Chondrocyte (in vitro differentiated cells): ENCODE data around the gene PAX6. TPM values are rescaled to one million over a fixed set of nuclear protein-coding genes. Genes with fewer than 3 reads are reported as not detected.

ENCODE experiments used
- DNase-seq: peaks from one replicate; pipeline ENCODE4 v3.0.0; 2021; ENCODE audit warnings: mixed read lengths, low spot score
- H3K27ac Mint-ChIP-seq: one replicate; pipeline ENCODE4 v1.8.0; 2021; ENCODE audit warnings: mild to moderate bottlenecking, moderate library complexity, mixed read lengths; ENCODE audit not compliant: unreplicated experiment
- H3K27me3 Mint-ChIP-seq: 2 replicates; pipeline ENCODE4 v1.8.0; 2021; ENCODE audit warnings: low read depth, mixed read lengths
- H3K36me3 Mint-ChIP-seq: 2 replicates; pipeline ENCODE4 v1.8.0; 2021; ENCODE audit warnings: low read depth, mixed read lengths
- H3K4me1 Mint-ChIP-seq: 2 replicates; pipeline ENCODE4 v1.8.0; 2021; ENCODE audit warnings: low read depth, mild to moderate bottlenecking, mixed read lengths
- H3K4me3 Mint-ChIP-seq: one replicate; pipeline ENCODE4 v1.8.0; 2021; ENCODE audit warnings: mild to moderate bottlenecking, moderate library complexity, mixed read lengths; ENCODE audit not compliant: unreplicated experiment
- H3K9me3 Mint-ChIP-seq: 2 replicates; pipeline ENCODE4 v1.8.0; 2021; ENCODE audit warnings: low read depth, mixed read lengths
- CTCF ChIP-seq: fragments of 200-600 bp; sonication (generic); IDR thresholded peaks from 2 replicates; pipeline ENCODE4 v1.5.0; 2021; ENCODE audit warnings: antibody characterized with exemption, mild to moderate bottlenecking, moderate library complexity
- total RNA-seq: library from RNA; stranded (reverse); gene quantifications from 3 replicates; pipeline ENCODE4 v1.2.1, GENCODE V29; 2021

Gene PAX6
- total RNA-seq, 1 donor from 2014 or later: not detected

GRCh38 chr11:31786996-31787685, 24.0 kb downstream of the PAX6 start:
- no peak for TF ChIP-seq CTCF
- no peak overlapping the region for H3K4me3 Mint-ChIP-seq
- no peak overlapping the region for H3K27ac Mint-ChIP-seq
- no peak for DNase-seq
- peaks cover 2% of the 10 kb centered on the region for H3K27me3 Mint-ChIP-seq
- H3K36me3 Mint-ChIP-seq: no peaks in the 10 kb centered on the region
- peaks cover 2% of the 10 kb centered on the region for H3K4me1 Mint-ChIP-seq
- H3K9me3 Mint-ChIP-seq: no peaks in the 10 kb centered on the region

GRCh38 chr11:31784611-31785010, 26.5 kb downstream of the PAX6 start:
- H3K4me1 Mint-ChIP-seq: peaks cover 9% of the 10 kb centered on the region
- no peaks in the 10 kb centered on the region for H3K36me3 Mint-ChIP-seq
- no peak for DNase-seq
- no peaks in the 10 kb centered on the region for H3K27me3 Mint-ChIP-seq
- no peaks in the 10 kb centered on the region for H3K9me3 Mint-ChIP-seq
- no peak for TF ChIP-seq CTCF
- H3K4me3 Mint-ChIP-seq: no peak overlapping the region
- H3K27ac Mint-ChIP-seq: no peak overlapping the region

- no peak for TF ChIP-seq CTCF
- no peak overlapping the region for H3K4me3 Mint-ChIP-seq
- H3K9me3 Mint-ChIP-seq: no peaks in the 10 kb centered on the region
- DNase-seq: no peak
- no peak overlapping the region for H3K27ac Mint-ChIP-seq
- no peaks in the 10 kb centered on the region for H3K36me3 Mint-ChIP-seq
- H3K27me3 Mint-ChIP-seq: no peaks in the 10 kb centered on the region
- peaks cover 23% of the 10 kb centered on the region for H3K4me1 Mint-ChIP-seq
These were observed 27.9 kb downstream of the PAX6 start for GRCh38 chr11:31783252-31783651.

- no peak overlapping the region for H3K4me3 Mint-ChIP-seq
- no peak overlapping the region for H3K27ac Mint-ChIP-seq
- peaks cover 4% of the 10 kb centered on the region for H3K9me3 Mint-ChIP-seq
- TF ChIP-seq CTCF: no peak
- H3K27me3 Mint-ChIP-seq: no peaks in the 10 kb centered on the region
- no peak for DNase-seq
- H3K4me1 Mint-ChIP-seq: peaks cover 23% of the 10 kb centered on the region
- peaks cover 2% of the 10 kb centered on the region for H3K36me3 Mint-ChIP-seq
These were observed 28.9 kb downstream of the PAX6 start for GRCh38 chr11:31782257-31782656.

- H3K27me3 Mint-ChIP-seq: no peaks in the 10 kb centered on the region
- TF ChIP-seq CTCF: no peak
- peaks cover 22% of the 10 kb centered on the region for H3K4me1 Mint-ChIP-seq
- peak overlapping the region; percentile 3 for H3K27ac Mint-ChIP-seq
- DNase-seq: no peak
- peaks cover 4% of the 10 kb centered on the region for H3K9me3 Mint-ChIP-seq
- H3K4me3 Mint-ChIP-seq: no peak overlapping the region
- peaks cover 2% of the 10 kb centered on the region for H3K36me3 Mint-ChIP-seq
These were observed 30.6 kb downstream of the PAX6 start for GRCh38 chr11:31780480-31780971.
